HL-60/S4 (cell line): ENCODE results near the gene PLD6.

Experiments used
- in situ Hi-C: fragments of 300-500 bp; cut with MboI; formaldehyde crosslinking; loops from 2 replicates; pipeline ENCODE4 v1.14.3; 2022; ENCODE audit warnings: low sequenced_read_pairs

Gene PLD6

DNA sequence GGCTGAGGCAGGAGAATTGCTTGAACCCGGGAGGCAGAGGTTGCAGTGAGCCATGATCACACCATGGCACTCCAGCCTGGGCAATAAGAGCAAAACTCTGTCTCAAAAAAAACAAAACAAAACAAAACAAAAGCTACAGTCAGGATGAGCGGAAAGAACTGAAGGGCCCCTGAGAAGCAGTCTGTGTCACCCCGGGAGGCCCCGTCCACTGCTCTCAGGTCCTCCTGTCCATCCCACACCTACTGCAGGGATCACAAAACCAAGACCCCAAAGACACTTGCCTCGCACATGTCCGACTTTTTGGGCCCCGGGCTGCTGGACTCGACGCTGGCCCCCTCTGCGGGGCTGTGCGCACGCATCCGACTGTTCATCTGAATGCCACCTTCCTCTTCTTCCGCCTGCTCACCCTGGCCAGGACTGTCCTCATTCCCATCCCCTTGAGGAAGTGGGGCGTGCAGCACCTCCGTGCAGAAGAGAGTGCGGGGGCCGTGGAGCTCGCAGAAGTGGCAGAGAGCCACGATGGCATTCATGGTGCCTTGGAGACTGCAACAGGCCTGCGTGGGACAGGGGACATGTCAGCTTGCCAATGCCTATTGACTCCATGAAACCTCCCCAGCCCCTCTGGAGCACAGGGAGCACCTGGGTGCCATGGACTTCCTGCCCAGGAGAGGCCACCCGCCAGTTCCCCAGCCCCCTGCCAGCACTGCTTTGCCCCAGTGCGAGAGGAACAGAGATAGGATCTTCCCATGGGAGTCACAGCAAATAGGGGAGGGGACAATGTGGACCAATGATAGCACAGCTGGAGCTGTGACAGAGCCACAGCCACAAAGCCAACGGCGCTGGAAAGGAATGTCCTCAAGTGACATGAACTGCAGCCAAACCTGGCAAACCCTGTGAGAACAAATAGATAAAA lies 21.7 kb upstream of the PLD6 start:
- in situ Hi-C loops = no loop called here

DNA sequence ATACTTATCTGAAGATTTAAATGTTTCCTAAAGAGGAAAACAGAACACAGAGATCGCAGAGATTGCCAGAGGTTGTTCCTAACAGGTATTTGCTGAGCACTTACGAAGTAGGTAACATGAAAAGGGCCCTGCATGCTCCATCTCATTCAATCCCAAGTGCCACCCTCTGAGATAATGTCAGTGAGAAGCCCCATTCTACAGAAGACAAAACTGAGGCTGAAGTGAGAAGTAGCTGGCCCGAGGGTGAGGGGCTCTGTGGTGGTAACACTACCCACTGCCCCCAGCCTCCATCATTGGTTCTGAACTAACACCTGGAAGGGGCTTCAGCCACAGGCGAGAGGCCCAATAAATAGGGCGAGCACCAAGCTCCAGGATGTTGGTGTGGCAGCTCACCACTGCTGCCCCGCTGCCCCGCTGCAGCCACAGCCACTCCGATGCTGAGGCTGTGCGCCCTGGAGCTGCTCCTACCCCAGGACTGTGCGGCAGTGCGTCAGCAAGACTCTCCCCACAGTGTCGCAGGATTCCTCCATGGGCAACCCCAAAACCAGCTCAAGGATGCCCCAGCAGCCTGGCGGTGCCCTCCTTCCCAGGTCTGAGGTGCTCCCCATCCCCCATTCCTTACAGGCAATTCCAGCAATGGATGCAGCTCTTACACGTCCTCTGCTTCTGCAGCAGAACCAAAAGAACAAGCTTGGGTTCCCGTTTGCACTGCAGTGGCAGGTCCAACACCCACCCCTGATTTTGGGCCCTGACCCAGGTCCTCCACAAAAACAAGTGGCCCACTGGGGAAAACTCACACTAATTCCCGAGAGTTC lies 20.5 kb upstream of the PLD6 start:
- in situ Hi-C loops = no loop called here

DNA sequence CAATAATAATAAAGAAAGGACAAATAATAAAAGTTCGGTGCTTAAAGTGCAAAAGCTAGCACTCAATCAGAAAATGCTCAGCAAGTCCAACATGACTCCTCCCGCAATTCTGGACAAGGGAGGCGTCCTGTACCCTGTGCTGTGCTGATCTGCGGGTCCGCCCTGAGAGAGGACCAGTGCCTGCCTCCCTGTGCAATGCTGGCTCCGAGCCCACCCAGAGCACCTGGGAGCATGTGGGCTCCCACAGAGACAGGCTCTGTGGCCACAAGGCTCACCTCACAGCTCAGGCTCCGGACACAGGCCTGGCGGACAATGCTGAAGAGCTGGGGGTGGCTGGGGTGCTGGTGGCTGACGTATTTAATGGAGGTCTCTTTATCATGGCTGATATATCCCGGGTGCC lies 19.8 kb upstream of the PLD6 start:
- in situ Hi-C loops = no loop called here

DNA sequence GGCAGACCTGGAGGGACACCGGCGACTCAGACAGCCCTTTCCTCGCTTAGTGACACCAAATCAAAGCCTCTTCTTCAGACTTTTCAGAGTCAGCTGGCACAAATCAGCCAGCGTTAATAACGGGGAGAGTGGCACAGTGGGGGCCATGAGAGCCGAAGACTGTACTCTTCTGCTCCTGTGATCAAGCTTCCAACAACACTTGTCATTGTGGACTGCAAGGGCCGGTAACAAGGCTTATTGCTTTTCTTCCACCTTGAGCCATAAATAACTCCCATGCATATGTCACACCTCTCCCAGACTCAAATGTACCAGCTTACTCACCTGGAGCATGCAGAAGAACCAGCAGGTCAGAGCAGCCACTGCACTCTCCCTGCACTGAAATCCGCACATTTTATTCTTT lies 18.0 kb upstream of the PLD6 start:
- in situ Hi-C loops = no loop called here

DNA sequence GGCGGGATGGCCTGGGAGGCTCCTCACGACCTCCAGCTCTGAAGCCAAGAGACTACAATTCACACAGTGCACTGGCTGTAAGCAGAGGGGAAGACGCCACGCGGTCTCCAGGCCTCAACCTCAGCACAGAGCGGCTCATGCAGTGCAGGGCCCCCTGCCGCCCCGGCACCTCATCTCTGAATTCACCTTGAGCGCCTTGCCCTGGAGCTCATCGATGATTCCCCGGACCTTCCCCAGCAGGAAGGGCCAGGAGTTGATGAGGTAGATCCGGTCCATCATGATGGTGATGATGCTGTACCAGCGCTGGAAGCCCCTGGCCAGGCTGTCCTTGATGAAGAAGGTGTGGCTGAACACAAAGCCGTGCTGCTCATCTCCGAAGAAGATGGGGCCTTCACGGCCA lies 17.6 kb upstream of the PLD6 start:
- in situ Hi-C loops = no loop called here

- in situ Hi-C loops = no loop called here
Observed at GRCh38 chr17:17221329-17221728, 15.2 kb upstream of the PLD6 start.

- in situ Hi-C loops = no loop called here
Observed at GRCh38 chr17:17220529-17220928, 14.4 kb upstream of the PLD6 start.

DNA sequence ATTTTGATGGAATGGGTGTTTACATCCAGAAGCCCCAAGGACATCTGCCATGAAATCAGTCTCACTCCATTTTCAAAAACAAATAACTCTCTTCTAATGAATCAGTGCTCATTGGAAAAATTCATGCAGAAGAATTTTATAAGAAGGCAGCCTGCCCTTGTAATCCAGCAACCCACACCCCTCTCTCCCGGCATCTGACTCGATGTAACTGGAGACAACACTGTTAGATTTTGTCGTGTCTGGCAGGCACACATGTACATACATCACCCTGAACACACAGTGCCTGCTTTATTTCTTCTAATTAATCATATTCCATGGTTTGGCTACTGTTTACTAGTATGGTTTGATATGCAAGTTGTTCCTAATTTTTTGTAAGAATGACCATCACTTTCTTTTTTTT lies 11.9 kb upstream of the PLD6 start:
- in situ Hi-C loops = no loop called here

DNA sequence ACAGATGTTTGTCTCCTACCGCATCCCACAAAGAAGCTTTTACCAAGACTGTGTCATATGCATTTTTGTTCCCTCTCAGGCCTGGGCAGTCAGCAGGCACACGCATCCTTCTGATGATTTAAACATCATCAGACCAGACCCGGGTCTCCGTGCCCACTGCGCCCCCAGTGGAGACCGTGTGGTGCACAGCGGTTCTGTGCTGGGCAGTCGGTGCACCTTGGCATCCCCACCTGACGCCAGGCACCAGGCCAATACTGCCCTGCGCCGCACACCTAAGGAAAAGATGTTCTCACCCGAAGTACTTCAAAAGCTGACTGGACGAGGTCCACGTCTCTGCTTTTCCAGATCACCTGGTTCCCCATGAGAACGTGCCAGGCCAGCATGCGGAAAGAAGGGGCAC lies 10.6 kb upstream of the PLD6 start:
- in situ Hi-C loops = no loop called here

DNA sequence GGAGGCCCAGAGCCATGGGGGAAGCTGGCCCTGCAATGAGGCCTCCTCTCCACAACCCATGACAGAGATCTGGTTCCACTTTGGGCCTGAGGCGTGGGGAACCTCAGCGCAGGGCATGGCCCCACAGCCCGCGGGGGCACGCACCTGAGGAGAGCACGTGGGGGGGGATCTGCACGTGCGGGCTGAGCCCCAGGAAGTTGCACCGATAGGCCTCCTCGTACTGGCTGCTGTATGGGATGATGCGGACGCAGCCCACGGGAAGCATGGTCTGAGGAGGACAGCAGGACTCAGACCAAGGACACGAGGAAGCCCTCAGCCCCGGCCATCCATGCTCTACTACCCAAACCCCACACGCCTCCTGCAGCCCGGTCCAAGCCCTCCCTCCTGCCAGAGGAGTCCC lies 10.1 kb upstream of the PLD6 start:
- in situ Hi-C loops = no loop called here

GRCh38 chr17:17215575-17215974 lies 9.4 kb upstream of the PLD6 start:
- in situ Hi-C loops = no loop called here

DNA sequence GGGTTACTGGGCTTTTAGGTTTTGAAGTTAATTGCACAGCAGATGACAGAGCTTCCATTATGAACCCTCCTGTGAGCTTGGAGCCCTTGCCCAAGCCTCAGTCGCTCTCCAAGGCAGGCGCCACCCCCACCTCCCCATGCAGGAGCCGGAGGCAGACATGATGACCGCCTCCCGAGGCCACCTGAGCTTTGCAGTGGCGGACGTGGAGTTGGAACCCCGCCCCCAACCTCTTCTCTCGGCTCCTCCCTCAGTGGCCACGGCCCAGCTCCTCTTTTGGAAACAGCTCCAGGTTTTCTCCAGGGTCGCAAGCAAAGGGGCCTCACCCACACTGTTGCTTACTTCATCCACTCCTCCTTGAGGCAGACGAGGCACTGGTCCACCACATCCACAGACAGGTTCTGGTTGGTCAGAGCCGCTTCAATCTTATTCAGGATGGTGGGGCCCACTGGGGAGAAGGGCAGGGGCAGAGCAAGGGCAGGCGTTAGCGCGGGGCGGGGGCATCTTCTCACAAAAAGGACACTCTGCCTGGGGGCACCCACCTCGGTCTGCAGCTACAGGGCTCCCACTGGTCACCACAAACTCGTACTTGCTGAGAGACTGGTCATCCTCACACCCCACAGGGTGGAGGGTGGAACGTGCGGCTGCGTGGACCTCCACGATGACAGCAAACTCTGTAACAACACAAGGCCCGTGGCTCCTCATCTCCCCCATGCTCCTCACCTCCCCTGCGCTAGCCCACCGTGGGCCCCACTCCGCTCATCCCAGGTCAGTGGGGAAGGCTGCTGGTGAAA lies 8.7 kb upstream of the PLD6 start:
- in situ Hi-C loops = no loop called here

DNA sequence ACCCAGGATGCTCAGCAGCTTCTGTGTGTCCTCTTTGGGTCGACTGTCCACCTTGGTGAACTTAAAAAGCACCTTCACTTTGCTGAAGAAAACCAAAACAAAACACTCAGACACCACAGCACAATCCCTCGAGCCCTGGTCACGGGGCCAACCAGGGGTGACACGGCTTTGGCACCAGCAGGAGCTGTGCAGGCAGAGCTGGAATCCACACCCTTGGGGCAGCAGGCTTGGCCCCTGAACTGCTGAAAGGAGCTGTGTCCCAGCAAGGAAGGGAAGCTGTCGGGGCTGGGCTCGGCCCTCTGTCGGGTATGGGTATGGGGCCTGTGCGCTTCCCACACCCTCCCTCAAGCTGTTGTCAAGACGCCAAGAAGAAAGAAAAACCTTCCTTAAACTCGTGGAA lies 7.6 kb upstream of the PLD6 start:
- in situ Hi-C loops = no loop called here

DNA sequence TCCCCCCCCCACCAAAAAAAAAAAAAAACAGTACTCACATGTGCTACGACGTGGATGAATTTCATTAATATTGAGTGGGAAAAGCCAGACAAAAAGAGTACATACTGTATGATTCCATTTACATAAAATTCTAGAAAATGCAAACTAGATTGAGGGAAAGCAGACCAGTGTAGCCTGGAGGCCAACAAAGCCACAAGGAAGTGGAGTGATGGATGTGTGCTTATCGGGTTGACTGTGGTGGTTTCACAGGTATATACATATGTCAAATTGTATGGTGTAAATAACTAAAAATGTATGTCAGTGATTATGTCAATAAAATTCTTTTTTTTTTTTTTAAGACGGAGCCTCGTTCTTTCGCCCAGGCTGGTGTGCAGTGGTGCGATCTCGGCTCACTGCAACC lies 1.9 kb upstream of the PLD6 start:
- in situ Hi-C loops = no loop called here

GRCh38 chr17:17206913-17207335 lies 791 bp upstream of the PLD6 start:
- in situ Hi-C loops = no loop called here

GRCh38 chr17:17205368-17206123 lies 587 bp downstream of the PLD6 start:
- in situ Hi-C loops = no loop called here

GRCh38 chr17:17204635-17205231 lies 1.4 kb downstream of the PLD6 start:
- in situ Hi-C loops = no loop called here

- in situ Hi-C loops = no loop called here
Observed at GRCh38 chr17:17204041-17204591, 2.0 kb downstream of the PLD6 start.

GRCh38 chr17:17203173-17203730 lies 2.9 kb downstream of the PLD6 start:
- in situ Hi-C loops = no loop called here

- in situ Hi-C loops = no loop called here
Observed at GRCh38 chr17:17201907-17202306, 4.2 kb downstream of the PLD6 start.
